OCI-LY3 (cell line): ENCODE measurements around the gene SLX4.

Source experiments
- H2AFZ ChIP-seq: fragments of 200-600, 300-600 bp; shearing (Covaris generic); 2 replicates; pipeline ENCODE4 v1.6.0; 2014; ENCODE audit warnings: antibody characterized with exemption, low read depth, low read length
- H3K27ac ChIP-seq: fragments of 200-600, 300-600 bp; sonication (generic); 2 replicates; pipeline ENCODE4 v1.5.1; 2014; ENCODE audit warnings: mild to moderate bottlenecking, low read length, moderate library complexity, mixed read lengths
- H3K27me3 ChIP-seq: fragments of 200-600, 300-600 bp; sonication (generic); 2 replicates; pipeline ENCODE4 v1.6.1; 2014; ENCODE audit warnings: low read depth, low read length, mixed read lengths
- H3K36me3 ChIP-seq: fragments of 200-600, 300-600 bp; sonication (generic); replicated peaks from 2 replicates; pipeline ENCODE3; 2014; ENCODE audit warnings: low read depth, low read length, mixed read lengths
- H3K4me1 ChIP-seq: fragments of 300-600, 200-600 bp; sonication (generic); 2 replicates; pipeline ENCODE4 v1.6.1; 2014; ENCODE audit warnings: low read length, mixed read lengths
- H3K4me2 ChIP-seq: fragments of 200-600, 300-600 bp; sonication (generic); 2 replicates; pipeline ENCODE4 v1.6.1; 2014; ENCODE audit warnings: low read length, mixed read lengths
- H3K4me3 ChIP-seq: fragments of 300-600, 200-600 bp; sonication (generic); 2 replicates; pipeline ENCODE4 v1.5.1; 2014; ENCODE audit warnings: antibody characterized with exemption, mild to moderate bottlenecking, low read length, moderate library complexity
- H3K79me2 ChIP-seq: fragments of 300-600, 200-600 bp; shearing (Covaris generic); 2 replicates; pipeline ENCODE4 v1.6.1; 2014; ENCODE audit warnings: mild to moderate bottlenecking, low read length, mixed read lengths
- H3K9ac ChIP-seq: fragments of 300-600, 200-600 bp; shearing (Covaris generic); 2 replicates; pipeline ENCODE4 v1.6.0; 2014; ENCODE audit warnings: mild to moderate bottlenecking, low read length, moderate library complexity
- H3K9me3 ChIP-seq: fragments of 200-600, 300-600 bp; shearing (Covaris generic); 2 replicates; pipeline ENCODE4 v1.6.1; 2014; ENCODE audit warnings: low read length, mixed read lengths; ENCODE audit not compliant: insufficient read depth
- H4K20me1 ChIP-seq: fragments of 200-600, 300-600 bp; sonication (generic); 2 replicates; pipeline ENCODE4 v1.6.1; 2016; ENCODE audit warnings: low read length, mixed read lengths; ENCODE audit not compliant: insufficient read depth
- CTCF ChIP-seq: fragments of 200-600, 300-600 bp; sonication (generic); IDR thresholded peaks from 2 replicates; pipeline ENCODE4 v1.5.1; 2014; ENCODE audit warnings: antibody characterized with exemption, low read length, low read depth
- EZH2phosphoT487 ChIP-seq: fragments of 200-600 bp; shearing (Covaris generic); IDR thresholded peaks from 2 replicates; pipeline ENCODE4 v1.6.1; 2018; ENCODE audit warnings: antibody characterized with exemption, mixed run types, low read depth

SLX4 gene

GRCh38 chr16:3570420-3571062 lies 40.9 kb downstream of the SLX4 start:
- Histone ChIP-seq H3K9me3 (no peaks in the 10 kb centered on the region), H3K4me1 (no peaks in the 10 kb centered on the region), H3K4me2 (no peak overlapping the region), H3K27me3 (no peaks in the 10 kb centered on the region), H3K36me3 (no peaks in the 10 kb centered on the region), H3K79me2 (no peaks in the 10 kb centered on the region), H3K27ac (no peak overlapping the region), H4K20me1 (no peaks in the 10 kb centered on the region), H3K4me3 (no peak overlapping the region), H3K9ac (no peak overlapping the region), H2AFZ (no peak overlapping the region)
- TF ChIP-seq EZH2phosphoT487 = no peak
- TF ChIP-seq CTCF = no peak

- Histone ChIP-seq H3K36me3 (no peaks in the 10 kb centered on the region), H3K4me3 (no peak overlapping the region), H3K4me2 (no peak overlapping the region), H3K9me3 (no peaks in the 10 kb centered on the region), H3K79me2 (no peaks in the 10 kb centered on the region), H4K20me1 (no peaks in the 10 kb centered on the region), H3K4me1 (no peaks in the 10 kb centered on the region), H3K9ac (no peak overlapping the region), H3K27ac (no peak overlapping the region), H3K27me3 (no peaks in the 10 kb centered on the region), H2AFZ (no peak overlapping the region)
- no peak for TF ChIP-seq CTCF
- TF ChIP-seq EZH2phosphoT487 = no peak
Measured at GRCh38 chr16:3569851-3570250, 41.6 kb downstream of the SLX4 start.

- no peak overlapping the region for H2AFZ ChIP-seq
- H3K4me2 ChIP-seq = no peak overlapping the region
- no peaks in the 10 kb centered on the region for H3K36me3 ChIP-seq
- H3K4me3 ChIP-seq = no peak overlapping the region
- no peaks in the 10 kb centered on the region for H3K9me3 ChIP-seq
- H3K79me2 ChIP-seq = no peaks in the 10 kb centered on the region
- H3K27ac ChIP-seq = no peak overlapping the region
- H4K20me1 ChIP-seq = no peaks in the 10 kb centered on the region
- TF ChIP-seq CTCF (no peak), EZH2phosphoT487 (no peak)
- H3K4me1 ChIP-seq = no peaks in the 10 kb centered on the region
- no peak overlapping the region for H3K9ac ChIP-seq
- no peaks in the 10 kb centered on the region for H3K27me3 ChIP-seq
Measured at GRCh38 chr16:3566990-3567389, 44.4 kb downstream of the SLX4 start.

- Histone ChIP-seq H3K27ac (no peak overlapping the region), H3K4me3 (no peak overlapping the region), H3K27me3 (no peaks in the 10 kb centered on the region), H2AFZ (no peak overlapping the region), H3K9ac (no peak overlapping the region), H3K4me1 (no peaks in the 10 kb centered on the region), H3K4me2 (no peak overlapping the region), H3K79me2 (no peaks in the 10 kb centered on the region), H3K36me3 (no peaks in the 10 kb centered on the region), H4K20me1 (no peaks in the 10 kb centered on the region), H3K9me3 (no peaks in the 10 kb centered on the region)
- no peak for TF ChIP-seq EZH2phosphoT487
- no peak for TF ChIP-seq CTCF
Measured at GRCh38 chr16:3564889-3565141, 46.6 kb downstream of the SLX4 start.
